Glomerular visceral epithelial cell (primary cell): ENCODE data around the gene SMIM14.
"Not testable (repeated sequence)": the region's sequence is repeated elsewhere in the genome, so short reads cannot be mapped to it uniquely, and the experiment has no call there.

ENCODE experiments used
- DNase-seq: peaks from one replicate; pipeline ENCODE4 v3.0.0-alpha.2; 2016; ENCODE audit errors: extremely low spot score

SMIM14 gene

DNA sequence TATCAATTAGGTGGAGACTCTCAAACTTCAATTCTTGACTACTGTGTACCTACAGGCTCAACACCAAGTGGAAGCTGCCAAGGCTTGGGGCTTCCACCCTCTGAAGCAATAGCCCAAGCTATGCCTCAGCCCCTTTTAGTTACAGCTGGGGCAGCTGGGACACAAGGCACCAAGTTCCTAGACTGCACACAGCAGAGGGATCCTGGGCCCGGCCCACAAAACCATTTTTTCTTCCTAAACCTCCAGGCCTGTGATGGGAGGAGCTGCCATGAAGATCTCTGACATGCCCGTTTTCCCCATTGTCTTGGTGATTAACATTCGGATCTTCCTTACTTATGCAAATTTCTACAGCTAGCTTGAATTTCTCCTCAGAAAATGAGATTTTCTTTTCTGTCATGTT is 108.0 kb downstream of the SMIM14 start:
- DNase-seq = no peak

- no peak for DNase-seq
Observed at GRCh38 chr4:39529534-39529933, 109.1 kb downstream of the SMIM14 start.

- no peak for DNase-seq
Observed at GRCh38 chr4:39528061-39528465, 110.6 kb downstream of the SMIM14 start.

- peak; percentile 99 for DNase-seq
Observed at GRCh38 chr4:39527296-39528060, 111.2 kb downstream of the SMIM14 start, which contains the start of gene UGDH. Gene UGDH, minus strand, starts transcription at chr4:39527439. Its CDS starts 5,927 bp downstream, at chr4:39521512.

GRCh38 chr4:39526765-39527295 is 111.8 kb downstream of the SMIM14 start:
- no peak for DNase-seq

DNA sequence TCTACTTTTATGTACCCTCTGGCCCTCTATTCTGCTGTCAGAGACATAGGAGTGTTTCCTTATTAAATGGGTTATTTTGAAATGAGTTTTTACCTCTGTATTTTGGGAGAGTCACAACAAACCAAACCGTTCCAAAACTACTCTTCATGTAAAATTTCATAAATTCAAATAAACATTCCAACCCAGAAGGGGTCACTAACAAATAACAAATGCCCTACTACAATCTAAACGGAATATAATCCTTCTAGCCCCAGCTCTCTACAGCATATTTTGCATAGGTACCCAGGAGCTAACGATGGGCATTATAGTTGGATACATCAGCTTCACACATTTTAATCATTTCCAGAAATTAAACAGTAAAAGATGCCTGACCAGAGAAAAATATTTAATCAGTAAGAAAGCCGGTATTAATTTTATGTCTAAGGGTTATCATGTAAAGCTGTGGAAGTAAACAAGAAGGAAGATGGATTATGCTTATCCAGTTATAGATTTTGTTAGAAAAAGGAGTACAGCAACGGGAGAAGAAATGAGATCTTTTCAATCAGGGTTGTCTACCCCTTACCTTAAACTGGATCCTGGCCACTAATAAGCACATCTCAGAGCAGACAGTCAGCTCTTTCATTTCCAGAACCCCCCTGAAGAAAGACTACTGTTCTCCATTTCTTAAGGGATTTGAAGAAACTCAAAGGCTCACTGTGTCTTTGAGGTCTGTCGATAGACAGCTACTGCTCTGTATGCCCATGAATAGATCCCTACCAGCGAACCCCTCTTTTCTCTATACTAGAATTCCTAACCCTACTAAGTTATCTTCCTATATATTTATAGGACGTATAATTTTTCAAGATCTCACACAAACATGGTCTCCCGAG is 112.6 kb downstream of the SMIM14 start:
- DNase-seq = no peak

DNA sequence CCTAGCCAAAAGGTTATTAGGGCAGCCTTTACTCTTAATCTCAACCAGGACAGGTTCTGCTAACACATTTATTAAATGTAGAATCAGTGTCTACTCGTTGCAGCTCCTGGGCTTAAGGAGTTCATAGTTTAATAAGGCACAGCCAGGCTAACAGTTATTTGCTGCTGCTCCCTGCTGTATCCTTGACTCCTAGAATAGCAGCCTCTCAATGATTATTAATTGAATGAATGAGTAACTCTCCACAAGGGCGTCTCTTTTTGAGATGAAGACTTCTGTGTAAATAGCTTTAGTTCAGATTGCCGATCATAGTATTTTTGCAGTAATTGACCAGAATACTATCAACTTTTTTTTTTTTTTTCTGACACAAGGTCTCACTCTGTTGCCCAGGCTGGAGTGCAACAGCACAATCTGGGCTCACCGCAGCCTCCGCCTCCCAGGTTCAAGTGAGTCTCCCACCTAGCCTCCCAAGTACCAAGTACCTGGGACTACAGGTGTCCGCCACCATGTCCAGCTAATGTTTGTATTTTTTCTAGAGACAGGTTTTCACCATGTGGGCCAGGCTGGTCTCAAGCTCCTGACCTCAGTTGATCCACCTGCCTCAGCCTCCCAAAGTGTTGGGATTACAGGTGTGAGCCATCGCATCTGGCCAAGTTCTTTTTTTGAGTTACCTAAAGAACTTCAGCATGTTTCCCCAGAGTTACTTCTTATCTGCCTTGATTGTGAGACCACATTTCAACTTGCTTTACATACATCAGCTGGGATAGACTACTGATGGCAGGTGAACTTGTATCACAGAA is 114.3 kb downstream of the SMIM14 start:
- peak; percentile 25 for DNase-seq

- no peak for DNase-seq
Observed at GRCh38 chr4:39522068-39522467, 116.6 kb downstream of the SMIM14 start.

DNA sequence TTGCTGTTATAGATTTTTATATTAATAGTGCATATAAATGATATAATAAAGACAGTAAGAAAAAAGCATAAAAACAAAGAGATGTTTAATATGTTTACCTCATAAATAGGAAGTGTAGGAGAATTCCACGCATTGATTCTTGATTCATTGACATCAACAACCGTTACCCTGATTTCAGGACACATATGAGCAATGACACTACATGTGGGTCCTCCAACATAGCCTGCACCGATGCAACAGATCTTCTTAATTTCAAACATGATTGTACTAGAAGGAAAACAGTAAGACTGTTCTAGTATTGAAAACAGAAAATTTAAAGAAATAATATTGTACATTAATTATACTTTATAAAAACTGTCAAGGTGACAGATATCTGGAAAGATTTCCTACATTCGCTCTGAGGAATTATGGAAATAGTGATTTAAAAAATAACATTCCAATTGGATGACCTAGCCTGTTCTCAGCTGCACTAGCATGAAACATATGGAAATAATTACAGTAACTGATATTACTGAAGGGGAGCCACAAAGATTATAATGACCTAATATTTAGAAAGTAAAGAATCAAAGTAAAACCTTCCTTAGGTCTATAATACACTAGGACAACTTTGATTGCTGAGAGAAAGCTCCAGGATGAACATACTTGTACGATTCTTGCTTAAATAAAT is 117.3 kb downstream of the SMIM14 start:
- no peak for DNase-seq

GRCh38 chr4:39518484-39518883 is 120.2 kb downstream of the SMIM14 start:
- no peak for DNase-seq

- DNase-seq = no peak
Observed at GRCh38 chr4:39516407-39516966, 122.2 kb downstream of the SMIM14 start.

DNA sequence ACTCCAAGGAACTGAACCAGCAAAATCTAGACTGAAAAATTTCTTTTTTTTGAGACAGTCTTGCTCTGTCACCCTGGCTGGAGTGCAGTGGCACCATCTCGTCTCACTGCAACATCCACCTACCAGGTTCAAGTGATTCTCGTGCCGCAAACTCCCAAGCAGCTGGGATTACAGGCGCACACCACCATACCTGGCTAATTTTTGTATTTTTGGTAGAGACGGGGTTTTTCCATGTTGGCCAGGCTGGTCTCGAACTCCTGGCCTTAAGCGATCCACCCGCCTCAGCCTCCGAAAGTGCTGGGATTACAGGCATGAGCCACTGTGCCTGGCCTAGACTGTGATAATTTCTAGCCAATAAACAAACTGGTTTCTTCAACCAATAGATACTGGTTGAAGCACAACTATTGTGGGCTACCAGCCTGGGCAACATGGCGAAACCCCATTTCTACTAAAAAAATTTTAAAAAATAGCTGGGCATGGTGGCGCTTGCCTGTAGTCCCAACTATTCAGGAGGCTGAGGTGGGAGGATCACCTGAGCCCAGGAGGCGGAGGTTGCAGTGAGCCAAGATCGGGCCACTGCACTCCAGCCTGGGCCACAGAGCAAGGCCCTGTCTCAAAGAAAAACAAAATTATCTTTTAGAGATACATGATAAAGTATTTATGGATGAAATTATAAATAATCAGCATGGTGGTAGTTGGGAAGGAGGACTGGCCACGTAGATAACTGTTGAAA is 122.8 kb downstream of the SMIM14 start:
- not testable (repeated sequence) for DNase-seq

DNA sequence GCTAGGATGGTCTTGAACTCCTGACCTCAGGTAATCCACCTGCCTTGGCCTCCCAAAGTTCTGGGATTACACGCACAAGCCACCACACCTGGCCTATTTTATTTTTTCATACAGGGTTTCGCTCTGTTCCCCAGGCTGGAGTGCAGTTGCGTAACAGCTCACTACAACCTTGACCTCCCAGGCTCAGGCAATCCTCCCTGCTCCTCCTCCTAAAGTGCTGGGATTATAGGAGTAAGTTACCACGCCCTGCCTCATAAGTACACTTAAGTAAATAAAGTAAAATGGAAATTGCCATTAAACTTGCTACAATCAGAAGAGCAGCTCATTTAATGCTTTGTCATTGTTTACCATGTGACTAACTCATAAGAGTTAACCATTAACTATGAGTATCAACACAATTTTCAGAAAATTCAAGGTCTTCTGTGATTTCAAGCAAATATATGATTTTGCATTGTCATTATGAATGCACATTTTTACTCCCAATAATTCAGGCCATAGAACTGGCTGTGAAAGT is 123.7 kb downstream of the SMIM14 start:
- DNase-seq = peak; percentile 27

DNA sequence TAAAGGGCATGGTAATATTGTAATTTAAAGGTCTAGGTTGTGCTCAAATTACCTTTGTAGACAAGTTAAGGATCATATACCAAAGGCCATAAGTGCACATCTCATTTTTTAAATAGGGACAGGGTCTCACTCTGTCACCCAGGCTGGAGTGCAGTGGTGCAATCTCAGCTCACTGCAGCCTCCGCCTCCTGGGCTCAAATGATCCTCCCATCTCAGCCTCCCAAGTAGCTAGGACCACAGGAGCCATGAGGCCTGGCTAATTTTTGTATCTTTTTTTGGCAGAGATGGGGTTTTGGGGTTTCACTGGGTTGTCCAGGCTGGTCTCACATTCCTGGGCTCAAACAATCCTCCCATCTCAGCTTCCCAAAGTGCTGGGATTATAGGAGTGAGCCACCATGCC is 124.4 kb downstream of the SMIM14 start:
- DNase-seq = not testable (repeated sequence)

GRCh38 chr4:39510348-39510929 is 128.2 kb downstream of the SMIM14 start:
- DNase-seq = no peak

GRCh38 chr4:39505581-39505980 is 133.1 kb downstream of the SMIM14 start:
- DNase-seq = peak; percentile 22

DNA sequence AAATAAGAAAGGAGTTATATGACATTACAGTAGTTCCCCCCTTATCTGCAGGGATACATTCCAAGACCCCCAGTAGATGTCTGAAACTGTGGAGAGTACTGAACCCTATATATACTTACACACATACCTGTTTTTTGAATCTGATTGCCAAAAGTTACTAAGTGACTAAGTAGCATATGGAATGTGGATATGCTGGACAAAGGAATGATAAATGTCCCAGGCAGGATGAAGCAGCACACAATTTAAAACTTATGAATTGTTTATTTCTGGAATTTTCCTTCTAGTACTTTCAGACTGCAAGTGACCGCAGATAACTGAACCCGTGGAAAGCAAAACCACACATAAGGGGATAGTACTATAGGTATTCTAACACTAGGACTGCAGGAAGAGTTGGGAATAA is 134.1 kb downstream of the SMIM14 start:
- DNase-seq = no peak

DNA sequence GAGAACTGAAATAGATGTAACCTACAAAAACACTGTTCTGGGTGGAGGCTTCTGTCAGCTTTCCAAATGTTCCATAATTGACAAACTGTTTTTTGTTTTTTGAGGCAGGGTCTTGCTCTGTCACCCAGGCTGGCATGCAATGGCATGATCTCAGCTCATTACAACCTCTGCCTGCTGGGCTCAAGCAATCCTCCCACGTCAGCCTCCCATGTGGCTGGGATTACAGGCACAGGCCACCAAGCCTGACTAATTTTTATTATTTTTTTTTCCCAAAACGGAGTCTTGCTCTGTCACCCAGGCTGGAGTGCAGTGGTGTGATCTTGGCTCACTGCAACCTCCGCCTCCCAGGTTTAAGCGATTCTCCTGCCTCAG is 136.0 kb downstream of the SMIM14 start:
- DNase-seq = not testable (repeated sequence)

DNA sequence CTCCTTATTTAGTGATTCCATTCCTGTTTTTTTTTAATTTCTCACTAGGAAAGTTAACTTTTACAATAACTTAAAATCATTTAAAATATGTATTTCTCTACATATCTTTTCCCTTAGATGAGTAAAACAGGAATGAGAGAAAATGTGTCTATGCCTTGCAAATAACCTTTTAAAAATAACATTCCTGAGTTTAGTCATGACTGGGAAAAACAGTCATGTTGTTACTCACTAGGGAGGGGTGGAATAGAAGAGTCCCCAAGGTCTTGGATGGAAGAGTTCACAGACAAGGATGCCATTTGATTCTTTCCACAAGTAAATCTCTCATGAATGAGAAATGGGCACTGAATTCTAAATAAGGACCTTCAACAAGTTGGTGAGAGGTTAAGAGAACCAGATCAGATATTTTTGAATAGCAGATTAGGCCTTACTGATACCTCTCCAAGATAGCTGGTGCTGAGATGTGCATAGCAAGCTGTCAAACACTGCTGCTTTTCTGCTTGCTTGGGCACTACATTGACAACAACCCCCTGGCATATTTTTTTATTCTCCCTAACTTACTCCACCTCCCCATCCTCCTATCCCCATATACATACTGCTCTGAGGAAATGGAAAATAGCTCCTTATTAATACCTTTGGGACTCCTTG is 136.5 kb downstream of the SMIM14 start:
- no peak for DNase-seq
